Muscle layer of colon (tissue), 2 donors: ENCODE results near the gene ZNF133.
"Not testable (repeated sequence)": the region's sequence is repeated elsewhere in the genome, so short reads cannot be mapped to it uniquely, and the experiment has no call there.

Source experiments
- H3K27ac ChIP-seq: one replicate; pipeline ENCODE4 v1.7.0; 2013; ENCODE audit warnings: low read depth, mild to moderate bottlenecking, low read length, moderate library complexity
- H3K27me3 ChIP-seq, 2 donors: one replicate each; pipeline ENCODE4 v1.7.0; 2013; ENCODE audit warnings: low read length in 2 of 2, mild to moderate bottlenecking in 2 of 2; ENCODE audit not compliant: insufficient read depth in 2 of 2, control insufficient read depth in 1 of 2
- H3K36me3 ChIP-seq: one replicate; pipeline ENCODE4 v1.7.0; 2013; ENCODE audit warnings: mild to moderate bottlenecking, low read length; ENCODE audit not compliant: insufficient read depth
- H3K4me1 ChIP-seq: one replicate; pipeline ENCODE4 v1.7.0; 2013; ENCODE audit warnings: mild to moderate bottlenecking, low read length; ENCODE audit not compliant: insufficient read depth
- H3K4me3 ChIP-seq, 2 donors: one replicate each; pipeline ENCODE4 v1.7.0; 2013; ENCODE audit warnings: low read length in 2 of 2, low read depth in 1 of 2, mild to moderate bottlenecking in 1 of 2, moderate library complexity in 1 of 2
- H3K9ac ChIP-seq: one replicate; pipeline ENCODE4 v1.7.0; 2013; ENCODE audit warnings: low read length
- H3K9me3 ChIP-seq: one replicate; pipeline ENCODE4 v1.7.0; 2013; ENCODE audit warnings: mild to moderate bottlenecking, low read length
- donor health status: abdominal sarcoma.
- donor health status: Adenocarcinoma of cecum.

The ZNF133 gene

GRCh38 chr20:18287915-18288748 is at the start of gene ZNF133:
Gene ZNF133, plus strand, starts transcription at chr20:18288527. Its CDS starts 17,160 bp downstream, at chr20:18305687.
- peak within 1 kb of the TSS; percentile 87 for H3K27ac ChIP-seq
- peak within 1 kb of the TSS; percentile 75 to 98 for H3K4me3 ChIP-seq
- H3K9me3 ChIP-seq, result peaks cover 10% of the 10 kb centered on the region
- H3K4me1 ChIP-seq, result peaks cover 13% of the 10 kb centered on the region
- no peaks in the 10 kb centered on the region for H3K27me3 ChIP-seq
- peak within 1 kb of the TSS; percentile 64 for H3K9ac ChIP-seq
- peaks cover 13% of the 10 kb centered on the region for H3K36me3 ChIP-seq

- no peak overlapping the region for H3K9ac ChIP-seq
- no peak overlapping the region for H3K27ac ChIP-seq
- no peaks in the 10 kb centered on the region for H3K27me3 ChIP-seq
- no peaks in the 10 kb centered on the region for H3K36me3 ChIP-seq
- no peaks in the 10 kb centered on the region for H3K4me1 ChIP-seq
- H3K9me3 ChIP-seq, result no peaks in the 10 kb centered on the region
- H3K4me3 ChIP-seq, result no peak overlapping the region
These were observed 47.3 kb upstream of the ZNF133 start for GRCh38 chr20:18240997-18241396.

- H3K9me3 ChIP-seq, result no peaks in the 10 kb centered on the region
- no peaks in the 10 kb centered on the region for H3K4me1 ChIP-seq
- H3K36me3 ChIP-seq, result no peaks in the 10 kb centered on the region
- H3K9ac ChIP-seq, result no peak overlapping the region
- H3K27me3 ChIP-seq, result no peaks in the 10 kb centered on the region
- no peak overlapping the region for H3K4me3 ChIP-seq
- H3K27ac ChIP-seq, result no peak overlapping the region
These were observed 44.5 kb upstream of the ZNF133 start for GRCh38 chr20:18243802-18244201.

GRCh38 chr20:18248545-18248944 is 39.8 kb upstream of the ZNF133 start:
- not testable (repeated sequence) for H3K27me3 ChIP-seq, H3K27ac ChIP-seq, H3K36me3 ChIP-seq, H3K4me1 ChIP-seq, H3K4me3 ChIP-seq, H3K9me3 ChIP-seq, H3K9ac ChIP-seq

- H3K27me3 ChIP-seq, result no peaks in the 10 kb centered on the region
- no peaks in the 10 kb centered on the region for H3K36me3 ChIP-seq
- no peak overlapping the region for H3K9ac ChIP-seq
- H3K9me3 ChIP-seq, result no peaks in the 10 kb centered on the region
- no peak overlapping the region for H3K27ac ChIP-seq
- no peak overlapping the region for H3K4me3 ChIP-seq
- H3K4me1 ChIP-seq, result no peaks in the 10 kb centered on the region
These were observed 38.1 kb upstream of the ZNF133 start for GRCh38 chr20:18250217-18250616.

- Histone ChIP-seq H3K27me3 (no peaks in the 10 kb centered on the region), H3K27ac (no peak overlapping the region), H3K36me3 (no peaks in the 10 kb centered on the region), H3K9me3 (no peaks in the 10 kb centered on the region), H3K4me3 (no peak overlapping the region), H3K9ac (no peak overlapping the region), H3K4me1 (no peaks in the 10 kb centered on the region)
These were observed 35.5 kb upstream of the ZNF133 start for GRCh38 chr20:18252597-18253451.

GRCh38 chr20:18254615-18255014 is 33.7 kb upstream of the ZNF133 start:
- H3K9me3 ChIP-seq, result no peaks in the 10 kb centered on the region
- no peak overlapping the region for H3K4me3 ChIP-seq
- no peak overlapping the region for H3K27ac ChIP-seq
- no peaks in the 10 kb centered on the region for H3K36me3 ChIP-seq
- no peaks in the 10 kb centered on the region for H3K27me3 ChIP-seq
- no peak overlapping the region for H3K9ac ChIP-seq
- H3K4me1 ChIP-seq, result no peaks in the 10 kb centered on the region

GRCh38 chr20:18255526-18255925 is 32.8 kb upstream of the ZNF133 start:
- Histone ChIP-seq H3K9ac (no peak overlapping the region), H3K36me3 (no peaks in the 10 kb centered on the region), H3K4me3 (no peak overlapping the region), H3K4me1 (no peaks in the 10 kb centered on the region), H3K27ac (no peak overlapping the region), H3K9me3 (no peaks in the 10 kb centered on the region), H3K27me3 (no peaks in the 10 kb centered on the region)

- no peaks in the 10 kb centered on the region for H3K4me1 ChIP-seq
These were observed 31.8 kb upstream of the ZNF133 start for GRCh38 chr20:18256440-18257090.

GRCh38 chr20:18258126-18258860 is 30.0 kb upstream of the ZNF133 start:
- no peak overlapping the region for H3K4me3 ChIP-seq
- no peak overlapping the region for H3K27ac ChIP-seq
- H3K9ac ChIP-seq, result no peak overlapping the region
- no peaks in the 10 kb centered on the region for H3K4me1 ChIP-seq
- H3K9me3 ChIP-seq, result no peaks in the 10 kb centered on the region
- no peaks in the 10 kb centered on the region for H3K36me3 ChIP-seq
- H3K27me3 ChIP-seq, result no peaks in the 10 kb centered on the region

More at GRCh38 chr20:18256440-18257090, 31.8 kb upstream of the ZNF133 start:
- Histone ChIP-seq H3K9me3 (no peaks in the 10 kb centered on the region), H3K27ac (no peak overlapping the region), H3K4me3 (no peak overlapping the region), H3K27me3 (no peaks in the 10 kb centered on the region), H3K9ac (no peak overlapping the region), H3K36me3 (no peaks in the 10 kb centered on the region)

GRCh38 chr20:18259730-18260129 is 28.6 kb upstream of the ZNF133 start:
- H3K9ac ChIP-seq, result no peak overlapping the region
- H3K27me3 ChIP-seq, result no peaks in the 10 kb centered on the region
- H3K4me3 ChIP-seq, result no peak overlapping the region
- no peaks in the 10 kb centered on the region for H3K4me1 ChIP-seq
- H3K36me3 ChIP-seq, result no peaks in the 10 kb centered on the region
- no peaks in the 10 kb centered on the region for H3K9me3 ChIP-seq
- H3K27ac ChIP-seq, result no peak overlapping the region
